T-helper 2 cell treated with Interferon-gamma antibody and Interleukin-4, amounts not matched to agents 5 μg/mL and 100 μg/mL, for 36 hours (primary cell): ENCODE results near the gene SLC35F3.
"Not testable (repeated sequence)": the region's sequence is repeated elsewhere in the genome, so short reads cannot be mapped to it uniquely, and the experiment has no call there.

Experiments used
- DNase-seq: peaks from one replicate; pipeline ENCODE4 v3.0.0; 2021; ENCODE audit warnings: low spot score
- H3K27ac Mint-ChIP-seq: one replicate; pipeline ENCODE4 v1.8.0; 2021; ENCODE audit warnings: mild to moderate bottlenecking, mixed read lengths
- H3K27me3 Mint-ChIP-seq: one replicate; pipeline ENCODE4 v1.8.0; 2021; ENCODE audit warnings: low read depth, mixed read lengths
- H3K36me3 Mint-ChIP-seq: one replicate; pipeline ENCODE4 v1.8.0; 2021; ENCODE audit warnings: low read depth, mixed read lengths
- H3K4me1 Mint-ChIP-seq: one replicate; pipeline ENCODE4 v1.8.0; 2021; ENCODE audit warnings: low read depth, mixed read lengths
- H3K4me3 Mint-ChIP-seq: one replicate; pipeline ENCODE4 v1.8.0; 2022; ENCODE audit warnings: mild to moderate bottlenecking, moderate library complexity, mixed read lengths
- H3K9me3 Mint-ChIP-seq: one replicate; pipeline ENCODE4 v1.8.0; 2021; ENCODE audit warnings: mixed read lengths

The SLC35F3 gene

GRCh38 chr1:234243521-234244260 lies 339.2 kb downstream of the SLC35F3 start:
- H3K4me1 Mint-ChIP-seq: peaks cover 5% of the 10 kb centered on the region
- H3K36me3 Mint-ChIP-seq: peaks cover 4% of the 10 kb centered on the region
- no peak overlapping the region for H3K4me3 Mint-ChIP-seq
- peaks cover 8% of the 10 kb centered on the region for H3K27me3 Mint-ChIP-seq
- DNase-seq: no peak
- peaks cover 12% of the 10 kb centered on the region for H3K9me3 Mint-ChIP-seq
- H3K27ac Mint-ChIP-seq: no peak overlapping the region

- Mint-ChIP-seq H3K27ac (no peak overlapping the region), H3K4me3 (no peak overlapping the region), H3K36me3 (peaks cover 4% of the 10 kb centered on the region), H3K9me3 (peaks cover 12% of the 10 kb centered on the region), H3K4me1 (peaks cover 5% of the 10 kb centered on the region), H3K27me3 (peaks cover 5% of the 10 kb centered on the region)
- no peak for DNase-seq
These were observed 340.0 kb downstream of the SLC35F3 start for GRCh38 chr1:234244482-234244881.

GRCh38 chr1:234246638-234247116 lies 342.2 kb downstream of the SLC35F3 start:
- peaks cover 5% of the 10 kb centered on the region for H3K4me1 Mint-ChIP-seq
- peaks cover 4% of the 10 kb centered on the region for H3K36me3 Mint-ChIP-seq
- no peak for DNase-seq

GRCh38 chr1:234247746-234248145 lies 343.3 kb downstream of the SLC35F3 start:
- H3K27ac Mint-ChIP-seq, DNase-seq, H3K27me3 Mint-ChIP-seq, H3K4me3 Mint-ChIP-seq, H3K4me1 Mint-ChIP-seq, H3K36me3 Mint-ChIP-seq: not testable (repeated sequence)
- H3K9me3 Mint-ChIP-seq: peaks cover 12% of the 10 kb centered on the region

More at GRCh38 chr1:234246638-234247116, 342.2 kb downstream of the SLC35F3 start:
- H3K27ac Mint-ChIP-seq: no peak overlapping the region
- H3K4me3 Mint-ChIP-seq: no peak overlapping the region
- peaks cover 9% of the 10 kb centered on the region for H3K27me3 Mint-ChIP-seq
- H3K9me3 Mint-ChIP-seq: peaks cover 12% of the 10 kb centered on the region

- Mint-ChIP-seq H3K27me3 (peaks cover 12% of the 10 kb centered on the region), H3K4me3 (no peak overlapping the region), H3K36me3 (peaks cover 4% of the 10 kb centered on the region), H3K27ac (no peak overlapping the region), H3K4me1 (no peaks in the 10 kb centered on the region), H3K9me3 (peaks cover 12% of the 10 kb centered on the region)
- no peak for DNase-seq
These were observed 346.3 kb downstream of the SLC35F3 start for GRCh38 chr1:234250747-234251146.

GRCh38 chr1:234253732-234254131 lies 349.3 kb downstream of the SLC35F3 start:
- Mint-ChIP-seq H3K27ac (no peak overlapping the region), H3K4me3 (no peak overlapping the region), H3K4me1 (no peaks in the 10 kb centered on the region), H3K36me3 (no peaks in the 10 kb centered on the region), H3K27me3 (peaks cover 21% of the 10 kb centered on the region), H3K9me3 (peaks cover 5% of the 10 kb centered on the region)
- no peak for DNase-seq

GRCh38 chr1:234256359-234256758 lies 351.9 kb downstream of the SLC35F3 start:
- no peak for DNase-seq
- Mint-ChIP-seq H3K27me3 (peaks cover 18% of the 10 kb centered on the region), H3K27ac (no peak overlapping the region), H3K4me1 (peaks cover 11% of the 10 kb centered on the region), H3K9me3 (peaks cover 5% of the 10 kb centered on the region), H3K36me3 (no peaks in the 10 kb centered on the region), H3K4me3 (no peak overlapping the region)

- no peak for DNase-seq
- H3K4me1 Mint-ChIP-seq: peaks cover 11% of the 10 kb centered on the region
- H3K27me3 Mint-ChIP-seq: peaks cover 18% of the 10 kb centered on the region
These were observed 353.6 kb downstream of the SLC35F3 start for GRCh38 chr1:234258071-234258470.

GRCh38 chr1:234260578-234260977 lies 356.1 kb downstream of the SLC35F3 start:
- DNase-seq: no peak
- Mint-ChIP-seq H3K27ac (no peak overlapping the region), H3K36me3 (no peaks in the 10 kb centered on the region), H3K9me3 (peaks cover 5% of the 10 kb centered on the region), H3K4me3 (no peak overlapping the region), H3K27me3 (peaks cover 10% of the 10 kb centered on the region), H3K4me1 (peaks cover 11% of the 10 kb centered on the region)

More at GRCh38 chr1:234258071-234258470, 353.6 kb downstream of the SLC35F3 start:
- peaks cover 5% of the 10 kb centered on the region for H3K9me3 Mint-ChIP-seq
- H3K4me3 Mint-ChIP-seq: no peak overlapping the region
- no peaks in the 10 kb centered on the region for H3K36me3 Mint-ChIP-seq
- no peak overlapping the region for H3K27ac Mint-ChIP-seq

- peaks cover 5% of the 10 kb centered on the region for H3K9me3 Mint-ChIP-seq
- DNase-seq: no peak
- H3K27me3 Mint-ChIP-seq: peaks cover 6% of the 10 kb centered on the region
- no peak overlapping the region for H3K4me3 Mint-ChIP-seq
- no peaks in the 10 kb centered on the region for H3K36me3 Mint-ChIP-seq
- H3K4me1 Mint-ChIP-seq: peaks cover 11% of the 10 kb centered on the region
- no peak overlapping the region for H3K27ac Mint-ChIP-seq
These were observed 357.1 kb downstream of the SLC35F3 start for GRCh38 chr1:234261545-234261944.

GRCh38 chr1:234262007-234262753 lies 357.7 kb downstream of the SLC35F3 start:
- Mint-ChIP-seq H3K36me3 (no peaks in the 10 kb centered on the region), H3K4me3 (no peak overlapping the region), H3K4me1 (peaks cover 11% of the 10 kb centered on the region), H3K27ac (no peak overlapping the region), H3K9me3 (peaks cover 5% of the 10 kb centered on the region), H3K27me3 (peaks cover 2% of the 10 kb centered on the region)
- DNase-seq: no peak

GRCh38 chr1:234262754-234263105 lies 358.3 kb downstream of the SLC35F3 start:
- Mint-ChIP-seq H3K27ac (no peak overlapping the region), H3K4me3 (no peak overlapping the region), H3K27me3 (no peaks in the 10 kb centered on the region), H3K9me3 (peaks cover 5% of the 10 kb centered on the region), H3K36me3 (no peaks in the 10 kb centered on the region), H3K4me1 (peaks cover 11% of the 10 kb centered on the region)
- no peak for DNase-seq

- H3K9me3 Mint-ChIP-seq: no peaks in the 10 kb centered on the region
- H3K4me3 Mint-ChIP-seq: no peak overlapping the region
- H3K27me3 Mint-ChIP-seq: no peaks in the 10 kb centered on the region
These were observed 360.4 kb downstream of the SLC35F3 start for GRCh38 chr1:234264832-234265231.

GRCh38 chr1:234265321-234265720 lies 360.8 kb downstream of the SLC35F3 start:
- H3K27ac Mint-ChIP-seq: no peak overlapping the region
- no peaks in the 10 kb centered on the region for H3K36me3 Mint-ChIP-seq

More at GRCh38 chr1:234264832-234265231, 360.4 kb downstream of the SLC35F3 start:
- no peak for DNase-seq
- no peak overlapping the region for H3K27ac Mint-ChIP-seq
- H3K36me3 Mint-ChIP-seq: no peaks in the 10 kb centered on the region
- peaks cover 11% of the 10 kb centered on the region for H3K4me1 Mint-ChIP-seq

More at GRCh38 chr1:234265321-234265720, 360.8 kb downstream of the SLC35F3 start:
- Mint-ChIP-seq H3K4me3 (no peak overlapping the region), H3K9me3 (no peaks in the 10 kb centered on the region), H3K27me3 (no peaks in the 10 kb centered on the region), H3K4me1 (peaks cover 11% of the 10 kb centered on the region)
- DNase-seq: no peak
